Measurements from ENCODE around the gene JAZF1. TPM values are rescaled to one million over a fixed set of nuclear protein-coding genes. Genes with fewer than 3 reads are reported as not detected.

Gene JAZF1
- total RNA-seq, 1 experiment from 2014 or later = 0.90 TPM

DNA sequence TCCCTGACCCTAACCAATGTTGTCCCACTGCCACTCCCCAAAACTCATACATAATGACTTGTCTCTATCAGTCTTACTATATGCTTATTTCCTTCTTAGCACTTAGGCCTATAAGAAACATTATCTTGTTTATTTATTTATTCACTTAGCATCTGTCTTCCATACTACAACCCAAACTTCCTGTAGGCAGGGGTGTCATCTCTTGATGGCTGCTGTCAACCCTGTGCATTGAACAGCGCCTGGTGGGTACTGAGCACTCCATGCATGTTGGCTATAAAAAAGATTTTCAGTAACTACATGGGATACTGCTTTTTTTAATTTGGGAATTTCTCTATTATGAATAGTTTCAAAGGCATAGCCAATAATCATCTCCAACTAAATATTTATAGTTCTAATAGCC is 46.7 kb downstream of the JAZF1 start:
- DNase-seq = no peak
- no peak overlapping the region for H3K4me2 ChIP-seq
- ChIA-PET POLR2A (ENCODE audit: unreplicated experiment) (no interaction called here), CTCF (no interaction called here)
- no peaks in the 10 kb centered on the region for H3K79me2 ChIP-seq (ENCODE audit: low read depth)
- no peak for TF ChIP-seq CTCF (conservative IDR thresholded peaks at IDR 0.05)
- TF ChIP-seq EZH2 (IDR thresholded peaks at IDR 0.05; ENCODE audit: low read depth) = no peak
- no peaks in the 10 kb centered on the region for H3F3A ChIP-seq (ENCODE audit: insufficient read depth, low read depth)
- H3K36me3 ChIP-seq (ENCODE audit: low read depth) = no peaks in the 10 kb centered on the region
- no peaks in the 10 kb centered on the region for H3K27me3 ChIP-seq (ENCODE audit: insufficient read depth, low read depth)
- H3K4me3 ChIP-seq = no peak overlapping the region
- H3K9me3 ChIP-seq (ENCODE audit: insufficient read depth, low read depth) = no peaks in the 10 kb centered on the region
- no peak overlapping the region for H3K27ac ChIP-seq
- intact Hi-C loops (cut with micrococcal nuclease; ENCODE audit: unreplicated experiment) = no loop called here
- H3K4me1 ChIP-seq (replicated peaks; ENCODE audit: insufficient read depth) = no peaks in the 10 kb centered on the region
- H3K9me2 ChIP-seq (ENCODE audit: insufficient read depth) = peaks cover 9% of the 10 kb centered on the region
- H2AFZ ChIP-seq = no peak overlapping the region
- no peaks in the 10 kb centered on the region for H4K20me1 ChIP-seq (ENCODE audit: insufficient read depth)
- no TSS peak for BruUV-seq (replicated peaks)

DNA sequence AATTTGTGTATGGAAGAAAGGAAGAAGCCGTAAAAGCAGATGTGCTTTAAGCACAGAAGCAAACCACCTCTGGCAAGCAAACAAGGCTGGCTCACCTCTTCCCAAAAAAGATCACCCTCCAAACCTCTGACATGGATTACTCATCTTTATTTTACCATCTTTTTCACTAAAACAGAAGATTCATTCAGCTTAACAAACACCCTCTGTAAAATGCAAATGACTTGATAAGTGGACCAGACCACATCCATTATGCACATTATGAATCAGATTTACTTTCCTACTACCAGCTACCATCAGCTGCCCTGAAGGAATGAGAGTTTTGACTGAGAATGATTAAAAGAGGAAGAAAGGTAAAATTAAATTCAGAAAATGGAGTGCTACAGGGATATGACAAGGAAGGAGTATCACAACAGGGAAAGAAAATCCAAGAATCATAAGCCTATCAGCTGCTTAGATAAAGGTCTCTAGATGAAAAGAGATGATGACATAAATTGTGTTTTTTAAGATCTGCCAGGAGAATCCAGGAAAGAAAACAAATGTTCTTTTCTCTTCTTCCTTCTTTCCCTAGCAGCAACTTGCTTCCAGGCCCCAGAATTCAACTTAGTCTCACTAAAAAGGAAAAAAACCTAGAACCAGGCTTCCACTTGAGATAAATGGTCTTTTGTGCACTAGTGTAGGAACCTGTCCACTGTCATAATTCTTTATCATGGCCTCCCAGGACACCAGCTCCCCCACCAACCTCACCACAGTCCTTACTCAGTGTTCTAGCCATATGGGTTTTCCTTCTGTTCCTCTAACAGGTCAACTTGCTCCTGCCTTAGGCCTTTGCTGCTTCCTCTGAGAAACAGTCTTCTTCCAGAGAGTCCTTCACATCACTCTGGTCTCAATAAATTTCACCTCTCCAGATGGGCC is 47.4 kb downstream of the JAZF1 start:
- ChIA-PET POLR2A (ENCODE audit: unreplicated experiment) (no interaction called here), CTCF (no interaction called here)
- no peaks in the 10 kb centered on the region for H3K4me1 ChIP-seq (replicated peaks; ENCODE audit: insufficient read depth)
- no peak overlapping the region for H2AFZ ChIP-seq
- H3K27me3 ChIP-seq (ENCODE audit: insufficient read depth, low read depth) = no peaks in the 10 kb centered on the region
- no peak overlapping the region for H3K4me2 ChIP-seq
- intact Hi-C loops (cut with micrococcal nuclease; ENCODE audit: unreplicated experiment) = no loop called here
- DNase-seq = no peak
- no peak overlapping the region for H3K27ac ChIP-seq
- H3K9me3 ChIP-seq (ENCODE audit: insufficient read depth, low read depth) = no peaks in the 10 kb centered on the region
- no peaks in the 10 kb centered on the region for H3F3A ChIP-seq (ENCODE audit: insufficient read depth, low read depth)
- TF ChIP-seq EZH2 (IDR thresholded peaks at IDR 0.05; ENCODE audit: low read depth) (no peak), CTCF (conservative IDR thresholded peaks at IDR 0.05) (no peak)
- no peaks in the 10 kb centered on the region for H4K20me1 ChIP-seq (ENCODE audit: insufficient read depth)
- peaks cover 9% of the 10 kb centered on the region for H3K9me2 ChIP-seq (ENCODE audit: insufficient read depth)
- no peak overlapping the region for H3K4me3 ChIP-seq
- no TSS peak for BruUV-seq (replicated peaks)
- H3K36me3 ChIP-seq (ENCODE audit: low read depth) = no peaks in the 10 kb centered on the region
- no peaks in the 10 kb centered on the region for H3K79me2 ChIP-seq (ENCODE audit: low read depth)

GRCh38 chr7:28130277-28130676 is 50.3 kb downstream of the JAZF1 start:
- TF ChIP-seq EZH2 (IDR thresholded peaks at IDR 0.05; ENCODE audit: low read depth) (no peak), CTCF (conservative IDR thresholded peaks at IDR 0.05) (no peak)
- H2AFZ ChIP-seq = no peak overlapping the region
- no peaks in the 10 kb centered on the region for H3K79me2 ChIP-seq (ENCODE audit: low read depth)
- H3K27me3 ChIP-seq (ENCODE audit: insufficient read depth, low read depth) = no peaks in the 10 kb centered on the region
- H4K20me1 ChIP-seq (ENCODE audit: insufficient read depth) = no peaks in the 10 kb centered on the region
- DNase-seq = no peak
- no peaks in the 10 kb centered on the region for H3K9me3 ChIP-seq (ENCODE audit: insufficient read depth, low read depth)
- intact Hi-C loops (cut with micrococcal nuclease; ENCODE audit: unreplicated experiment) = no loop called here
- BruUV-seq (replicated peaks) = no TSS peak
- no peak overlapping the region for H3K27ac ChIP-seq
- H3F3A ChIP-seq (ENCODE audit: insufficient read depth, low read depth) = no peaks in the 10 kb centered on the region
- no peak overlapping the region for H3K4me3 ChIP-seq
- peaks cover 9% of the 10 kb centered on the region for H3K9me2 ChIP-seq (ENCODE audit: insufficient read depth)
- no peak overlapping the region for H3K4me2 ChIP-seq
- no peaks in the 10 kb centered on the region for H3K4me1 ChIP-seq (replicated peaks; ENCODE audit: insufficient read depth)
- ChIA-PET POLR2A (ENCODE audit: unreplicated experiment) (no interaction called here), CTCF (no interaction called here)
- H3K36me3 ChIP-seq (ENCODE audit: low read depth) = no peaks in the 10 kb centered on the region

All from PC-9 (cell line).